Measurements from ENCODE around the gene TRAF2. TPM values are rescaled to one million over a fixed set of nuclear protein-coding genes. Genes with fewer than 3 reads are reported as not detected.

Gene TRAF2
- total RNA-seq, 4 donors from 2014 or later = 2.9 to 7.7 (median 6.1) TPM

GRCh38 chr9:136944519-136945332 is 58.4 kb downstream of the TRAF2 start, which contains the start of the genes C8G and FBXW5:
Gene C8G, plus strand, starts transcription at chr9:136945243. Its CDS starts 78 bp downstream, at chr9:136945321.
Gene FBXW5, minus strand, starts transcription at chr9:136944738. Its CDS starts 655 bp downstream, at chr9:136944083.
- TF ChIP-seq, protein P1, sequence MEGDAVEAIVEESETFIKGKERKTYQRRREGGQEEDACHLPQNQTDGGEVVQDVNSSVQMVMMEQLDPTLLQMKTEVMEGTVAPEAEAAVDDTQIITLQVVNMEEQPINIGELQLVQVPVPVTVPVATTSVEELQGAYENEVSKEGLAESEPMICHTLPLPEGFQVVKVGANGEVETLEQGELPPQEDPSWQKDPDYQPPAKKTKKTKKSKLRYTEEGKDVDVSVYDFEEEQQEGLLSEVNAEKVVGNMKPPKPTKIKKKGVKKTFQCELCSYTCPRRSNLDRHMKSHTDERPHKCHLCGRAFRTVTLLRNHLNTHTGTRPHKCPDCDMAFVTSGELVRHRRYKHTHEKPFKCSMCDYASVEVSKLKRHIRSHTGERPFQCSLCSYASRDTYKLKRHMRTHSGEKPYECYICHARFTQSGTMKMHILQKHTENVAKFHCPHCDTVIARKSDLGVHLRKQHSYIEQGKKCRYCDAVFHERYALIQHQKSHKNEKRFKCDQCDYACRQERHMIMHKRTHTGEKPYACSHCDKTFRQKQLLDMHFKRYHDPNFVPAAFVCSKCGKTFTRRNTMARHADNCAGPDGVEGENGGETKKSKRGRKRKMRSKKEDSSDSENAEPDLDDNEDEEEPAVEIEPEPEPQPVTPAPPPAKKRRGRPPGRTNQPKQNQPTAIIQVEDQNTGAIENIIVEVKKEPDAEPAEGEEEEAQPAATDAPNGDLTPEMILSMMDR (IDR thresholded peaks at IDR 0.05; ENCODE audit: low read depth) = no peak

- TF ChIP-seq, protein P1 (IDR thresholded peaks at IDR 0.05; ENCODE audit: low read depth) = no peak
Measured at GRCh38 chr9:136945333-136946227, 59.3 kb downstream of the TRAF2 start.

DNA sequence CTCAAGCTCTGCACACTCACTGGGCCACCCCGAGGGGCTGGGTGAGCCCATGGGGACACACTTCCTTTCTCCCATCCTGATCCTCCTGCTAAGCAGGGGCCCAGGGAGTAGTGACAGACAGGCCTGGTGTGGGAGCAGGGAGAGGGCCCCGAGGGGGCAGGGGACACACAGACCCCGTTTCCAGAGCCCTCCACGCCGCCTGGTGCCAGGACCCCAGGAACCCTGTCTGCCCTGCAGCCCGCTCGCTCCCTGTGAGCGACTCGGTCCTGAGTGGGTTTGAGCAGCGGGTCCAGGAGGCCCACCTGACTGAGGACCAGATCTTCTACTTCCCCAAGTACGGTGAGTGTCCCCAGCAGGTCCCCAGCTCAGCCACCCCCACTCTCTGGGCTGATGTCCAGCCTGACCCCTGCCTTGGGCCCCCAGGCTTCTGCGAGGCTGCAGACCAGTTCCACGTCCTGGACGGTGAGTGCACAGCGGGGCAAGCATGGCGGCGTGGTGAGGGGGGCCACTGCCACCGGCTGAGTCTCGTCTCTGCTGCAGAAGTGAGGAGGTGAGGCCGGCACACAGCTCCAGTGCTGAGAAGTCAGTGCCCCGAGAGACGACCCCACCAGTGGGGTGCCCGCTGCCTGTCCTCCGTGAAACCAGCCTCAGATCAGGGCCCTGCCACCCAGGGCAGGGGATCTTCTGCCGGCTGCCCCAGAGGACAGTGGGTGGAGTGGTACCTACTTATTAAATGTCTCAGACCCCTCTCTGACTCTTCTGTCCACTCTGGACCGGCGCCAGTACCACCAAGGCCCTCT is 60.1 kb downstream of the TRAF2 start:
- TF ChIP-seq, protein P1 (IDR thresholded peaks at IDR 0.05; ENCODE audit: low read depth) = no peak

DNA sequence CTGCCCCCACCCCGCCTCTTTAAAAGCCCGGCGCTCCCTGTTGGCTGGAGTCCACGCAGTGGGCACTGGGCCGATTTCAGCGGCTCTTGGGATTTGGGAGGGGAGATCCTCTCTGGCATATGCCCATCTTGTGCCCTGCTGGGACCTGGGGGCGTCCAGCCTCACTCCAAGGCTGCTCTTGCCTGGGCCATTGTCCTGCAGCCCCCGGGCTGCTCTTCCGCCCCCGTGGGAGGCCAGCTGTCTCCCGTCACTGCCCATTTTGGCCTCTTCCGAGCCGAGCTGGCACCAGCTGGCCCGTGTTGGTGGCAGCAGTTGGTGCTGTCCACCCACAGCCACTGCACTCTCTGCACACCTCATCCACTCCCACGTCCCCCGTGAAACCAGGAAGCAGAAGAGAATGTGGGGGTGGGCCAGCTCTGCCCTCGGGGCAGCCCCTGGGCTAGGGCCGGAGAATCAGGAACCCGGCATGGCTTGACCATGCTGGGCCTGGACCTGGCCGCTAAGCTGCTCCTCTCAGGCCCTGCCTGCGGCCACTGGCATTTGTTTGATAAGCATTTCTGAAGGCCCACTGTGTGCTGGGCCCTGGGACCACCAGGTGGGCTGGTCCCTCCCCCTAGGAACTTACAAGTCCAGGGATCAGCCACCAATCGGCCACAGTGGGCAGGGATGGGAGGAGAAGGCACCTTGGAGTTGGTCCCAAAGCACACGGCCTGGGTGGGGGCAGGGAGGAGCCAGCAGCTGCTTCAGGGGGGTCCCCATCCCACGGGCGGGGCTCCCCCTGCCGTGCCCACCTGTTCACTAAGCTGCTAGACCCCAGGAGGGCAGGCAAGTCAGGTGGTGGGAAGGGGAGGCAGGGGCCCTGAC is 60.9 kb downstream of the TRAF2 start:
- TF ChIP-seq, protein P1 (IDR thresholded peaks at IDR 0.05; ENCODE audit: low read depth) = no peak

DNA sequence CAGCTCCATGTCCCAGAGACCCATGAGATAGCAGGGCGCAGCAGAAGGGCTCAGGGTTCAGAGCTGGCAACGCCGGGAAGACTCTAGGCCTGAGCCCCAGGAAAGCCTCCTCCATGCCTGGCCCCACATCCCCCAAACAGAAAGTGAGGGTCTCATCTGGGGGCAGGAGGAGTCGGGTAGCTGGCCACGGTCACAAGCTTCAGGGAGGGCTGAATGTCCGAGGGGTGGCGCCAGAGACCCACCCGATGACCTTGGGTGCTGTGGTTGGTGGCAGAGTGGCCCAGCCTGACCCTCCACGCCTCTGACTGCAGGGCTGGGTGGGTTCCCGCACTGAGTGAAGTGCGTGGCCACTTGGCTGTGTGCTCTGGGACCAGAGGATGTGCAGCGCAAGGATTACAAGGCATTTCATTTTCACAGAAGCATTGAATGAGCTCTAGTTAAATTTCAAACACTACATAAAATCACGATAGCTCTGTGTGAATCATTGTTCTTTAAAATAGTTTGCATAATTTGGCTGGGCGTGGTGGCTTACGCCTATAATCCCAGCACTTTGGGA is 61.7 kb downstream of the TRAF2 start:
- TF ChIP-seq, protein P1 (IDR thresholded peaks at IDR 0.05; ENCODE audit: low read depth) = no peak

DNA sequence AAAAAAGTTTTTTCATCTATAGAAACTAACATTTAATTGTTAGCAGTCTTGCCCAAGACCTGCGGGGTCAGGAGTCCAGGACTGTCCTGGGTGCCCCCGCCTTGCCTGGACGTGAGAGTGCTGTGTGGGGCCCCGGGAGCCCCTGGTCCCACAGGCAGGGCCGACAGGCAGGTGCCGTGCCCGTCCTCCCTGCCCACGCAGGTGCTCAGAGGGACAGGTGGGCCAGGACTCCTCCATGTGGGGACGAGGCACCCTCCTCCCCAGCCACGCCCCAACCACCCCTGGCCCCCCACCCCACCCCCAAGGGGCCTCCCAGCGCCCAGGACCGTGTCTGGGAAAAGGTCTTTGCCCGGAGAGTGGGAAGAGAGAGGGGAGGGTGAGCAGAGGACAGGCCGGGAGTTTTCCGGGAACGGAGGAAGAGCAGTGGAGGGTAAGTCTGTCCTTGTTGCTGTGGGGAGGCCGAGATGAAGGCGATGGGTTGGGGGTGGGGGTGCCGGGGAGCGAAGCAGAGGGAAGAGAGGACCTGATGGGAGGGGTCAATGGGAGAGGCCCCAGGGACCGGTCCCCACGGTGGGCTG is 63.0 kb downstream of the TRAF2 start:
- TF ChIP-seq, protein P1 (IDR thresholded peaks at IDR 0.05; ENCODE audit: low read depth) = no peak
